Epidermal melanocyte (primary cell): Measurements from ENCODE around the gene PCBP3.

ENCODE experiments used
- DNase-seq: peaks from one replicate; pipeline ENCODE4 v3.0.0; 2011; ENCODE audit warnings: low spot score; ENCODE audit not compliant: insufficient read length

PCBP3 gene

DNA sequence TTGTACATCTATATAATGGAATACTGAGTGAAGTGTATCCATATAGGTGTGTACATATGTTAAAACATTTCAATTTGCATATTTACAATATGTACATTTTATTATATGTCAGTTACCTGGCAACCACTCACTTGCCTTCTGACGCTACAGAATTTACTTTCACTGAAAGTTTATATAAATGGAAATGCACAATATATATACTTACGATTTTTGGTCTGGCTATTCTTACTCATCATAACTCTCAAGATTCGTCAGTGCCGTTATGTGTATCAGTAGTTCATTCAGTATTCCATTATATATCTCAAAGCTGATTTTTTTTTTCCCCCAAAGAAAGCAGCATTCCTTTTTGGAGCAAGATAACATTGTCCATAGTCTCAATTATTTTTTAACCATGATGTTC, 138.2 kb downstream of the PCBP3 start:
- DNase-seq: no peak

DNA sequence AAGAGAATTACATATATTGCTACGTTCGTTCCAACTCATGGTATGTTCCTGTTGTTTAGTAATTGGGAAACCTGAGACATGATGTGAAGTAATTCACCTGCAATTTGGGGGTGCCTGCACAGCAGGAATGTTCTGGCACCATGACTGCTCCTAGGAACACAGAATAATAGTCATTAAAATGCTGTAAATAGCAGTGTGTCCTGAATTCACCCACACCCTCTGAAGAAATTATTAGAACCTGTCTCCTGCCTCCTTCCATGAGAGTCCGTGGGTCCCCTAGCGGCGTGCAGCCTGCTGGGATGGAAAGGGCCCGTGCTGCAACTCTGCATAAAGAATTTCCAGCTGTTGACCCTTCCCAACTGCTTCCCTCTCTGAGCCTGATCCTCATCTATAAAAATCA, 143.1 kb downstream of the PCBP3 start:
- no peak for DNase-seq

DNA sequence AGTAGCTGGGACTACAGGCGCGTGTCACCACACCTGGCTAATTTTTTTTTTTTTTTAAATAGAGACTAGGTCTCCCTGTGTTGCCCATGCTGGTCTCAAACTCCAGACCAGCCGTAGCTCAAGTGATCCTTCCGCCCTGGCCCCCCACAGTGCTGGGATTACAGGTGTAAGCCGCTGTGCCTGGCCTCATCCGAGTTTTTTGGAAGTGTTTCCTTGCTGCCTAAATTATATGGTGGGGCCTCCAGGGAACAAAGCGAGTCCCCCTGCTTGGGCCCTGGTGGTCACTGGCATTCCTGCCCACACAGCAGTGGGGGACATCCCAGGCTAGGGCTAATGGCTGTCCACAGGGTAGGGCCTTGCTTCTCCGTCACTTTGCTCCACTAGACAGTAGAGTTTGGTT, 143.8 kb downstream of the PCBP3 start:
- DNase-seq: no peak

GRCh38 chr21:45788198-45788597, 144.7 kb downstream of the PCBP3 start:
- DNase-seq: no peak

- no peak for DNase-seq
These were observed 145.3 kb downstream of the PCBP3 start for GRCh38 chr21:45788637-45789506.

- DNase-seq: no peak
These were observed 146.9 kb downstream of the PCBP3 start for GRCh38 chr21:45790427-45790826.

GRCh38 chr21:45791562-45792418, 148.3 kb downstream of the PCBP3 start:
- no peak for DNase-seq

- DNase-seq: no peak
These were observed 149.3 kb downstream of the PCBP3 start for GRCh38 chr21:45792682-45793383.

GRCh38 chr21:45794027-45794426, 150.5 kb downstream of the PCBP3 start:
- no peak for DNase-seq

GRCh38 chr21:45796003-45796402, 152.5 kb downstream of the PCBP3 start:
- DNase-seq: no peak

GRCh38 chr21:45797338-45797737, 153.8 kb downstream of the PCBP3 start:
- DNase-seq: no peak

- DNase-seq: no peak
These were observed 156.3 kb downstream of the PCBP3 start for GRCh38 chr21:45799765-45800338.

DNA sequence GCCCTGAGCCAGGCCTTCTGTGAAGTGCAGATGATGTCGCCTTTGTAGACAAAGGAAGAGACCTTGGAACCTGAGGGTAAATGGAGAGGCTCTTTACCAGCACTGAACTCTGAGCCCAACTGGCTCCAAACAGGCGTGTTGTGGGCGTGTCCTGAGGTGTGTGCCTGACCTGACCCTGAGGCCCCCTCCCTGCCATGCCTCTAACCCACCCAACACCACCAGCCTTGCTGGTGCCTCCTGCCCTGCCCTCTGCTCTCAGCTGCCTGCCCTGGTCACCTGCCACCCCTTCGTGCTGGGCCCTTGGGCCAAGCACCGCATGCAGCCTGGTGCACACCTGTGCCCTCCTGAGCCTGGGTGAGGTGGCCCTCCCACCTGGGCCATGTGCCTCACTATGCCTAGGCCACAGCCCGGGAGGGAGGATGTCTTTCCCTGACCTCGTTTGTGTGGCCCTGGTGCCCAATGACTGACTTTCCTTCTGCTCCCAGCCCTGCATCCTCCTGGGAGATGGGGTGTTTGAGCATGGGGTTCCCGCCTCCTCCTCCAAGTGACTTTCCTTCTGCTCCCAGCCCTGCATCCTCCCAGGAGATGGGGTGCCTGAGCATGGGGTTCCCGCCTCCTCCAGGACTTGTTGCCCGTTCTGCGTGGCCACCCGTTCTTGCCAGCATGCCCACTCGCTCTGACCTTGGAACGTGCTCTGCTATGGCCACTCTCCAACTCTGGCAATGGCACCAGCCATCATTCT, 157.0 kb downstream of the PCBP3 start:
- no peak for DNase-seq

DNA sequence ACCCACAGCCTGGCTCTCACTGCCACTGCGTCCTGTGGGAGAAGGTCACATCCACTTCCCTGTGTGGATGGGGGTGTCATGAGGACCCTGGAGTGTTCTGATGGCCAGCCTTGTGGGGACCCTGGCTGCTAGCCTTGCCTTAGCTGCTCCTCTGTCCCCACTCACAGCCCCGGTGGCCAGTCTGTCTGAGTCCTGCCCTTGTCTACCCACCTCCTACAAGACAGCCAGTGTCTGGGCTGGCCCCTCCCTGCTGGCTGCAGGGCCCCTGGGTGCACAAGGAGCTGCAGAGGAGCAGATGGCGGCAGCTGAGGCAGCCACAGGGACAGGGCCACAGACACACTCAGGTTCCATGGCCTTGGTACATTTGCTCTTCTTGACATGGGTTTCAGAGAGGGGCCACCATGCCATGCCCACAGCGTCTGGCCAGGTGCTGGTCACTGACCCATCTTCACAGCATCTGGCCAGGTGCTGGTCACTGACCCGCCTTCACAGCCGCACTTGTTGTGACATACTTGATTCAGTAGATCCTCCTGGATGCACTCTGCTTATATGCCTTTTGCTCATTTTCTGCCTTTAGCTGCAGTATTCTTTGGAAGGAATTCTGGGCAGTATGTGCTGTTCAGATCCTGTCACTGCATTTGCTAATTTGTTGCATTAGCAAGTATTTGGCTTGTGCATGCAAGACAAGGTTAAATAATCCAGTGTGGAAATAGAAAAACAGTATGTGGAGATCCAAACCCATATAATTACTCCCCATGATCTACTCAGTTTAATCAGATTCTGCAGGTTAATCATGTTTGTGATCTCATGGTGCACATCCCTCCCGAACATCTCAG, 157.8 kb downstream of the PCBP3 start:
- DNase-seq: no peak

- no peak for DNase-seq
These were observed 158.5 kb downstream of the PCBP3 start for GRCh38 chr21:45801989-45802388.

DNA sequence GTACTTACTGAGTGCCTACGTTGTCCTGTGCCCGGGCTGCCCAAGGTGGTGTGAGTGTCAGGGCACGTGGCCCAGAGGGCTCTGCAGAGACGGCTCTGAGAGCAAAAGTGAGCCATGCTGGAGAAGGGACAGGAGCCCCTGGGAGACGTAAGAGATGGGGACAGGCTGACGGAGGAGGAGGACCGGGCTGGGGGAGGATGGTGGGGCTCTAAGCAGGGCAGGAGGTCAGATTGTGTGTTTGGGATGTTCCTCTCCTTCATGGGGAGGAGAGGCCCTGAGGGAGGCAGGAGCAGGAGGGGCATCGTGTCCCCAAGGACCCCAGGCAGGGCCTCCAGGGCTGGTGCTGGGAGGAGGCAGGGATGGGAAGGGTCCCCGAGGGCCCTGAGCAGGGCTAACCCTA, 158.9 kb downstream of the PCBP3 start:
- DNase-seq: no peak

DNA sequence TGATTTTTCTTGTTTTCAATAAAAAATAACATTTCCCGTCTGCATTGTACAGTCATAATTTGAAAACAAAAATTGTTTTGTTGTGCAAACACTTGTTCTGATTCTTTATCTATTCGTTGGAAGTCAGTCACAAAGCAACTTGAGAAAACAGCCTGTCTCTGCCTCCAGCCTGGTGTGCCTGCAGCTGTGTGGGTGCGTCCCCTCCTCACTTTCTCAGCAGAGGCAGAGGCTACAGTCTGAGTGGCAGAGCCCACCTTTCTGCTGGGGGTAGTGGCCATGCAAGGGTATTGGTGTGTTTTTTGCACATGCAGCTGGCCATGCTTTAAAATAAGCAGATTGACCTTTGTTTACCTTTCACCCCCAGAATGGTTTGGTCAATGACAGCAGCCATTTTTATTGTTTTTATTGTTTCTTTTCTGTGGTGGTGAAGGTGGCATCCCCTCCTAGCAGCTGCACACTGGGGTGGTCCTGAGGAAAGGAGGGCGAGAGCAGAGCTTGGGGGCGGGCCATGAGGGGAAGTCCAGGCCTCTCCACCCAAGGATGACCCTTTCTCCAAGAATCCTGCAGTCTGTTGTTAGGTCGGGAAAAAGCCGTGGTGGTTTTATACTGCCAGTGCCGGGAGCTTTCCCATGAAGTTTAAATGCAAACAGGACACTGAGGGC, 159.6 kb downstream of the PCBP3 start:
- DNase-seq: no peak

GRCh38 chr21:45803618-45804340, 160.3 kb downstream of the PCBP3 start:
- DNase-seq: no peak
